HEK293 (cell line): ENCODE results near the gene CFAP69.

ENCODE experiments used
- EGR2 ChIP-seq: fragments of 450-650 bp; formaldehyde crosslinking; IDR thresholded peaks from 2 replicates; pipeline ENCODE4 v1.5.1; 2016; ENCODE audit warnings: low read depth, missing biosample characterization, missing genetic modification characterization
- SCRT2 ChIP-seq: fragments of 450-650 bp; formaldehyde crosslinking; IDR thresholded peaks from 2 replicates; pipeline ENCODE4 v1.5.1; 2016; ENCODE audit warnings: missing biosample characterization, missing genetic modification characterization
- TRIM28 ChIP-seq: IDR thresholded peaks from 2 replicates; pipeline ENCODE4 v1.6.1; 2011; ENCODE audit warnings: low read length, control low read depth, borderline replicate concordance
- TSHZ1 ChIP-seq: fragments of 450-650 bp; formaldehyde crosslinking; IDR thresholded peaks from 2 replicates; pipeline ENCODE4 v1.5.1; 2016; ENCODE audit warnings: missing biosample characterization, missing genetic modification characterization, borderline replicate concordance
- ZBTB11 ChIP-seq: fragments of 450-650 bp; formaldehyde crosslinking; conservative IDR thresholded peaks from 2 replicates; pipeline ENCODE4 v1.5.1; 2016; ENCODE audit warnings: low read depth, missing biosample characterization, missing genetic modification characterization
- ZNF501 ChIP-seq: fragments of 450-650 bp; formaldehyde crosslinking; IDR thresholded peaks from 2 replicates; pipeline ENCODE4 v1.5.1; 2016; ENCODE audit warnings: missing biosample characterization, missing genetic modification characterization
- ZNF610 ChIP-seq: fragments of 450-650 bp; formaldehyde crosslinking; IDR thresholded peaks from 2 replicates; pipeline ENCODE4 v1.5.1; 2016; ENCODE audit warnings: missing biosample characterization, missing genetic modification characterization, borderline replicate concordance
- ZNF707 ChIP-seq: fragments of 450-650 bp; formaldehyde crosslinking; IDR thresholded peaks from 2 replicates; pipeline ENCODE4 v1.5.1; 2016; ENCODE audit warnings: missing biosample characterization, missing genetic modification characterization
- ZNF776 ChIP-seq: fragments of 450-650 bp; formaldehyde crosslinking; IDR thresholded peaks from 2 replicates; pipeline ENCODE4 v1.5.0; 2017; ENCODE audit warnings: missing biosample characterization, missing genetic modification characterization, borderline replicate concordance
- TF ChIP-seq, protein P1 (sequence below): fragments of 450-650 bp; formaldehyde crosslinking; IDR thresholded peaks from 2 replicates; pipeline ENCODE4 v1.5.1; 2016; ENCODE audit warnings: missing biosample characterization, missing genetic modification characterization

DNA sequence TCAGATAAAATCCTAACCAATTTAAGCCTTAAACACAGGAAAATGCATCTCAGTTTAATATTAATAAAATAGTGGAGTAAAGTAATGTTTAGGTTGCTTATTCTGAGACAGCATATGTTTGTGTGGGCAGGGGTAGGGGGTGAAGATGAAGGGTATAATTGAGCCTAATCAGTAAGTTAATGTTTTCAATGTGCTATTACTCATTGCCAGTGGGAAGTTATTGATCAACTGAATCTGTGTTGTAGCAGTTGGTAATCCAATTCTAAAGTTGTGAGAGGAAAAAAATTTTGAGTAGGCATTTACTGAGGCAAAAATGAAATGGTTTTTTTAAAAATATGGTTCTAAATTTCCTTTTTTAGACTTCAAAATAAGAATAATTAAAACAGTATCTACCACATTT is 16.5 kb downstream of the CFAP69 start:
- TF ChIP-seq EGR2 (tag by site-specific recombination) (no peak), ZNF610 (tag by site-specific recombination) (no peak), TRIM28 (no peak), ZBTB11 (tag by site-specific recombination) (no peak), TSHZ1 (no peak), SCRT2 (tag by site-specific recombination) (no peak), ZNF776 (tag by site-specific recombination) (no peak), ZNF501 (no peak), ZNF707 (no peak)
- TF ChIP-seq, protein P1, sequence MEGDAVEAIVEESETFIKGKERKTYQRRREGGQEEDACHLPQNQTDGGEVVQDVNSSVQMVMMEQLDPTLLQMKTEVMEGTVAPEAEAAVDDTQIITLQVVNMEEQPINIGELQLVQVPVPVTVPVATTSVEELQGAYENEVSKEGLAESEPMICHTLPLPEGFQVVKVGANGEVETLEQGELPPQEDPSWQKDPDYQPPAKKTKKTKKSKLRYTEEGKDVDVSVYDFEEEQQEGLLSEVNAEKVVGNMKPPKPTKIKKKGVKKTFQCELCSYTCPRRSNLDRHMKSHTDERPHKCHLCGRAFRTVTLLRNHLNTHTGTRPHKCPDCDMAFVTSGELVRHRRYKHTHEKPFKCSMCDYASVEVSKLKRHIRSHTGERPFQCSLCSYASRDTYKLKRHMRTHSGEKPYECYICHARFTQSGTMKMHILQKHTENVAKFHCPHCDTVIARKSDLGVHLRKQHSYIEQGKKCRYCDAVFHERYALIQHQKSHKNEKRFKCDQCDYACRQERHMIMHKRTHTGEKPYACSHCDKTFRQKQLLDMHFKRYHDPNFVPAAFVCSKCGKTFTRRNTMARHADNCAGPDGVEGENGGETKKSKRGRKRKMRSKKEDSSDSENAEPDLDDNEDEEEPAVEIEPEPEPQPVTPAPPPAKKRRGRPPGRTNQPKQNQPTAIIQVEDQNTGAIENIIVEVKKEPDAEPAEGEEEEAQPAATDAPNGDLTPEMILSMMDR (tag by site-specific recombination) = no peak
